ENCODE results near the gene COPS3. TPM values are rescaled to one million over a fixed set of nuclear protein-coding genes. Genes with fewer than 3 reads are reported as not detected.

COPS3 gene
- total RNA-seq, 1 experiment from 2014 or later: 73.6 TPM

GRCh38 chr17:17314501-17315071 lies 33.5 kb upstream of the COPS3 start:
- no peaks in the 10 kb centered on the region for H3K4me1 ChIP-seq (ENCODE audit: control insufficient read depth, insufficient read depth, low read length)
- TF ChIP-seq POLR2AphosphoS5 (IDR thresholded peaks at IDR 0.05; ENCODE audit: low read depth, low read length) (no peak), TCF7L2 (IDR thresholded peaks at IDR 0.05; ENCODE audit: low read depth, low read length) (no peak), SIN3A (IDR thresholded peaks at IDR 0.05; ENCODE audit: borderline replicate concordance, insufficient read depth, low read depth, low read length) (no peak), REST (IDR thresholded peaks at IDR 0.05; ENCODE audit: insufficient read depth in 1 of 2, low read depth in 2 of 2, low read length in 1 of 2) (no peak), CTCF (IDR thresholded peaks at IDR 0.05) (no peak)
- in situ Hi-C loops (cut with HindIII; ENCODE audit: low pct_unique_long_range_greater_than_20kb, low sequenced_read_pairs) (no loop called here), intact Hi-C loops (cut with micrococcal nuclease; ENCODE audit: unreplicated experiment) (no loop called here)
- no peaks in the 10 kb centered on the region for H3K27me3 ChIP-seq (ENCODE audit: control insufficient read depth, insufficient read depth, low read length)
- ATAC-seq: no peak
- DNase-seq (ENCODE audit: low read depth, low spot score): no peak
- POLR2A ChIA-PET: no interaction called here
- no peak overlapping the region for H3K27ac ChIP-seq (ENCODE audit: low read length)
- no peak overlapping the region for H3K4me3 ChIP-seq (ENCODE audit: low read depth in 2 of 2, low read length in 2 of 2)
- BruUV-seq (replicated peaks): no TSS peak
- no peaks in the 10 kb centered on the region for H3K36me3 ChIP-seq (ENCODE audit: control insufficient read depth, insufficient read depth, low read length)
- CTCF ChIA-PET: interaction anchor here (0.7 kb wide), 1 partner anchor 1537 kb away, joined by 5 read pairs; no protein-coding TSS in a partner anchor
- H3K9me3 ChIP-seq (ENCODE audit: control insufficient read depth, insufficient read depth, low read depth, low read length): no peaks in the 10 kb centered on the region

- TF ChIP-seq POLR2AphosphoS5 (IDR thresholded peaks at IDR 0.05; ENCODE audit: low read depth, low read length): no peak
- TF ChIP-seq CTCF (IDR thresholded peaks at IDR 0.05): peak; percentile 86
- POLR2A ChIA-PET: interaction anchor here (0.6 kb wide), 1 partner anchor 445 kb away, joined by 6 read pairs; no protein-coding TSS in a partner anchor
- no peak overlapping the region for H3K4me3 ChIP-seq (ENCODE audit: low read depth in 2 of 2, low read length in 2 of 2)
- no TSS peak for BruUV-seq (replicated peaks)
- in situ Hi-C loops (cut with HindIII; ENCODE audit: low pct_unique_long_range_greater_than_20kb, low sequenced_read_pairs) (no loop called here), intact Hi-C loops (cut with micrococcal nuclease; ENCODE audit: unreplicated experiment) (no loop called here)
- no peaks in the 10 kb centered on the region for H3K27me3 ChIP-seq (ENCODE audit: control insufficient read depth, insufficient read depth, low read length)
- H3K9me3 ChIP-seq (ENCODE audit: control insufficient read depth, insufficient read depth, low read depth, low read length): no peaks in the 10 kb centered on the region
- no peaks in the 10 kb centered on the region for H3K4me1 ChIP-seq (ENCODE audit: control insufficient read depth, insufficient read depth, low read length)
- no peaks in the 10 kb centered on the region for H3K36me3 ChIP-seq (ENCODE audit: control insufficient read depth, insufficient read depth, low read length)
- CTCF ChIA-PET: no interaction called here
- H3K27ac ChIP-seq (ENCODE audit: low read length): no peak overlapping the region
- peak; percentile 90 for ATAC-seq
- peak; percentile 32 for DNase-seq (ENCODE audit: low read depth, low spot score)
Observed at GRCh38 chr17:17313350-17313991, 32.4 kb upstream of the COPS3 start.

Measured in Panc1 (cell line).